HEK293 (cell line): ENCODE data around the gene PRKCE.

Experiments
- CTCF ChIA-PET: fragments of 350-600 bp; formaldehyde crosslinking; extraction: SDS; loops from one replicate; lab custom pipeline; 2021; ENCODE audit warnings: antibody characterized with exemption; lab: Yijun Ruan, JAX
- POLR2A ChIA-PET: fragments of 300-600 bp; formaldehyde crosslinking; extraction: SDS; loops from one replicate; lab custom pipeline; 2020; ENCODE audit warnings: antibody characterized with exemption, inconsistent platforms; lab: Yijun Ruan, JAX
- H3K27ac ChIP-seq: fragments of 200-500 bp; sonication (Bioruptor generic); 2 replicates; pipeline ENCODE4 v1.5.1; 2014; ENCODE audit warnings: low read depth, low read length, control low read depth, inconsistent platforms; ENCODE audit errors: extremely low read depth
- H3K36me3 ChIP-seq, 2 experiments: fragments of 200-500 bp in 1 of 2; sonication (Bioruptor generic) in 1 of 2; 1 replicate in 1 of 2; 2 replicates in 1 of 2; pipeline ENCODE4 v1.5.1; 2014 to 2017; ENCODE audit warnings: inconsistent platforms in 2 of 2, low read length in 2 of 2; ENCODE audit not compliant: control insufficient read depth in 2 of 2, insufficient read depth in 1 of 2
- H3K4me1 ChIP-seq: fragments of 200-500 bp; sonication (Bioruptor generic); 2 replicates; pipeline ENCODE4 v1.5.1; 2014; ENCODE audit warnings: mild to moderate bottlenecking, low read length, inconsistent platforms; ENCODE audit not compliant: control insufficient read depth, insufficient read depth
- H3K4me3 ChIP-seq: 2 replicates; pipeline ENCODE4 v1.5.1; 2011; ENCODE audit warnings: low read depth, mild to moderate bottlenecking, control low read depth, low read length, moderate library complexity
- H3K9me3 ChIP-seq: fragments of 200-500 bp; sonication (Bioruptor generic); 2 replicates; pipeline ENCODE4 v1.5.1; 2014; ENCODE audit warnings: low read depth, low read length, inconsistent platforms; ENCODE audit not compliant: control insufficient read depth, insufficient read depth
- BCL11B ChIP-seq: fragments of 450-650 bp; formaldehyde crosslinking; IDR thresholded peaks from 2 replicates; pipeline ENCODE4 v1.5.1; 2016; ENCODE audit warnings: low read depth, missing biosample characterization, missing genetic modification characterization
- GLIS1 ChIP-seq: fragments of 450-650 bp; formaldehyde crosslinking; IDR thresholded peaks from 2 replicates; pipeline ENCODE4 v1.5.1; 2016; ENCODE audit warnings: missing biosample characterization, missing genetic modification characterization
- GLIS2 ChIP-seq: fragments of 450-650 bp; formaldehyde crosslinking; IDR thresholded peaks from 2 replicates; pipeline ENCODE4 v1.5.1; 2016; ENCODE audit warnings: missing biosample characterization, missing genetic modification characterization
- HOXC10 ChIP-seq: sonication (generic); formaldehyde crosslinking; IDR thresholded peaks from 2 replicates; pipeline ENCODE4 v1.8.1; 2023; ENCODE audit warnings: mild to moderate bottlenecking, missing genetic modification reagents
- KLF7 ChIP-seq: fragments of 450-650 bp; formaldehyde crosslinking; IDR thresholded peaks from 2 replicates; pipeline ENCODE4 v1.5.1; 2016; ENCODE audit warnings: missing biosample characterization, missing genetic modification characterization, borderline replicate concordance
- KLF8 ChIP-seq: fragments of 450-650 bp; formaldehyde crosslinking; IDR thresholded peaks from 2 replicates; pipeline ENCODE4 v1.5.1; 2016; ENCODE audit warnings: missing biosample characterization, missing genetic modification characterization
- OVOL3 ChIP-seq: fragments of 450-650 bp; formaldehyde crosslinking; IDR thresholded peaks from 2 replicates; pipeline ENCODE4 v1.5.1; 2016; ENCODE audit warnings: missing biosample characterization, missing genetic modification characterization
- PRDM1 ChIP-seq: fragments of 450-650 bp; formaldehyde crosslinking; IDR thresholded peaks from 2 replicates; pipeline ENCODE4; 2016; ENCODE audit warnings: missing biosample characterization, missing genetic modification characterization
- SCRT1 ChIP-seq: fragments of 450-650 bp; formaldehyde crosslinking; IDR thresholded peaks from 2 replicates; pipeline ENCODE4 v1.5.1; 2016; ENCODE audit warnings: missing biosample characterization, missing genetic modification characterization, borderline replicate concordance
- TCF7L2 ChIP-seq: IDR thresholded peaks from 2 replicates; pipeline ENCODE4 v1.6.1; 2011; ENCODE audit warnings: low read depth, mild to moderate bottlenecking, inconsistent platforms, low read length, moderate library complexity, borderline replicate concordance
- TSHZ1 ChIP-seq: fragments of 450-650 bp; formaldehyde crosslinking; IDR thresholded peaks from 2 replicates; pipeline ENCODE4 v1.5.1; 2016; ENCODE audit warnings: missing biosample characterization, missing genetic modification characterization, borderline replicate concordance
- ZBTB17 ChIP-seq: fragments of 450-650 bp; formaldehyde crosslinking; IDR thresholded peaks from 2 replicates; pipeline ENCODE4 v1.5.1; 2016; ENCODE audit warnings: missing biosample characterization, missing genetic modification characterization
- ZBTB48 ChIP-seq: fragments of 450-650 bp; formaldehyde crosslinking; IDR thresholded peaks from 2 replicates; pipeline ENCODE4 v1.5.1; 2016; ENCODE audit warnings: missing biosample characterization, missing genetic modification characterization
- ZBTB7A ChIP-seq: fragments of 450-650 bp; formaldehyde crosslinking; IDR thresholded peaks from 2 replicates; pipeline ENCODE4 v1.5.1; 2016; ENCODE audit warnings: low read depth, missing biosample characterization, missing genetic modification characterization
- ZNF112 ChIP-seq: fragments of 450-650 bp; formaldehyde crosslinking; IDR thresholded peaks from 2 replicates; pipeline ENCODE4 v1.5.0; 2017; ENCODE audit warnings: missing biosample characterization, missing genetic modification characterization
- ZNF169 ChIP-seq: fragments of 450-650 bp; formaldehyde crosslinking; IDR thresholded peaks from 2 replicates; pipeline ENCODE4 v1.5.1; 2016; ENCODE audit warnings: missing biosample characterization, missing genetic modification characterization
- ZNF174 ChIP-seq: fragments of 450-650 bp; formaldehyde crosslinking; IDR thresholded peaks from 2 replicates; pipeline ENCODE4 v1.5.0; 2017; ENCODE audit warnings: missing biosample characterization, mild to moderate bottlenecking, missing genetic modification characterization
- ZNF223 ChIP-seq: fragments of 450-650 bp; formaldehyde crosslinking; IDR thresholded peaks from 2 replicates; pipeline ENCODE4 v1.5.1; 2016; ENCODE audit warnings: missing biosample characterization, missing genetic modification characterization
- ZNF239 ChIP-seq: fragments of 450-650 bp; formaldehyde crosslinking; IDR thresholded peaks from 2 replicates; pipeline ENCODE4 v1.5.1; 2016; ENCODE audit warnings: missing biosample characterization, missing genetic modification characterization
- ZNF24 ChIP-seq: fragments of 450-650 bp; formaldehyde crosslinking; IDR thresholded peaks from 2 replicates; pipeline ENCODE4 v1.5.1; 2016; ENCODE audit warnings: missing biosample characterization, missing genetic modification characterization
- ZNF354C ChIP-seq: fragments of 450-650 bp; formaldehyde crosslinking; IDR thresholded peaks from 2 replicates; pipeline ENCODE4 v1.5.1; 2016; ENCODE audit warnings: missing biosample characterization, missing genetic modification characterization, low read depth, borderline replicate concordance
- ZNF596 ChIP-seq: fragments of 450-650 bp; IDR thresholded peaks from 2 replicates; pipeline ENCODE4 v1.5.0; 2018; ENCODE audit warnings: missing biosample characterization, mild to moderate bottlenecking, missing genetic modification characterization, moderate library complexity
- ZNF623 ChIP-seq: fragments of 450-650 bp; formaldehyde crosslinking; IDR thresholded peaks from 2 replicates; pipeline ENCODE4 v1.5.1; 2016; ENCODE audit warnings: missing biosample characterization, missing genetic modification characterization
- ZNF626 ChIP-seq: fragments of 450-650 bp; sonication (Bioruptor Pico); formaldehyde crosslinking; IDR thresholded peaks from 2 replicates; pipeline ENCODE4 v1.5.1; 2018; ENCODE audit warnings: missing biosample characterization, missing genetic modification characterization, inconsistent platforms
- ZNF654 ChIP-seq: fragments of 450-650 bp; formaldehyde crosslinking; IDR thresholded peaks from 2 replicates; pipeline ENCODE4 v1.5.1; 2016; ENCODE audit warnings: low read depth, missing biosample characterization, missing genetic modification characterization
- ZNF747 ChIP-seq: fragments of 450-650 bp; formaldehyde crosslinking; IDR thresholded peaks from 2 replicates; pipeline ENCODE4 v1.5.1; 2016; ENCODE audit warnings: missing biosample characterization, missing genetic modification characterization
- ZNF776 ChIP-seq: fragments of 450-650 bp; formaldehyde crosslinking; IDR thresholded peaks from 2 replicates; pipeline ENCODE4 v1.5.0; 2017; ENCODE audit warnings: missing biosample characterization, missing genetic modification characterization, borderline replicate concordance
- ZNF830 ChIP-seq: fragments of 450-650 bp; IDR thresholded peaks from 2 replicates; pipeline ENCODE4 v1.5.0; 2018; ENCODE audit warnings: missing biosample characterization, missing genetic modification characterization, low read depth, mild to moderate bottlenecking, moderate library complexity
- TF ChIP-seq, protein P1 (sequence below): fragments of 450-650 bp; formaldehyde crosslinking; IDR thresholded peaks from 2 replicates; pipeline ENCODE4 v1.5.1; 2016; ENCODE audit warnings: missing biosample characterization, missing genetic modification characterization
- TF ChIP-seq, protein P2 (sequence below): fragments of 450-650 bp; formaldehyde crosslinking; IDR thresholded peaks from 2 replicates; pipeline ENCODE4; 2016; ENCODE audit warnings: missing biosample characterization, missing genetic modification characterization

Gene PRKCE

GRCh38 chr2:46136481-46136880 is 485.0 kb downstream of the PRKCE start:
- CTCF ChIA-PET = interaction anchor here (0.6 kb wide), 1 partner anchor 440 kb away, joined by 3 read pairs; no protein-coding TSS in a partner anchor
- TF ChIP-seq, protein P1, sequence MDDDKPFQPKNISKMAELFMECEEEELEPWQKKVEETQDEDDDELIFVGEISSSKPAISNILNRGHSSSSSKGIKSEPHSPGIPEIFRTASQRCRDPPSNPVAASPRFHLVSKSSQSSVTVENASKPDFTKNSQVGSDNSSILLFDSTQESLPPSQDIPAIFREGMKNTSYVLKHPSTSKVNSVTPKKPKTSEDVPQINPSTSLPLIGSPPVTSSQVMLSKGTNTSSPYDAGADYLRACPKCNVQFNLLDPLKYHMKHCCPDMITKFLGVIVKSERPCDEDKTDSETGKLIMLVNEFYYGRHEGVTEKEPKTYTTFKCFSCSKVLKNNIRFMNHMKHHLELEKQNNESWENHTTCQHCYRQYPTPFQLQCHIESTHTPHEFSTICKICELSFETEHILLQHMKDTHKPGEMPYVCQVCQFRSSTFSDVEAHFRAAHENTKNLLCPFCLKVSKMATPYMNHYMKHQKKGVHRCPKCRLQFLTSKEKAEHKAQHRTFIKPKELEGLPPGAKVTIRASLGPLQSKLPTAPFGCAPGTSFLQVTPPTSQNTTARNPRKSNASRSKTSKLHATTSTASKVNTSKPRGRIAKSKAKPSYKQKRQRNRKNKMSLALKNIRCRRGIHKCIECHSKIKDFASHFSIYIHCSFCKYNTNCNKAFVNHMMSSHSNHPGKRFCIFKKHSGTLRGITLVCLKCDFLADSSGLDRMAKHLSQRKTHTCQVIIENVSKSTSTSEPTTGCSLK (tag by site-specific recombination) = no peak
- TF ChIP-seq OVOL3 (tag by site-specific recombination) = no peak
- no peak for TF ChIP-seq GLIS1 (tag by site-specific recombination)
- TF ChIP-seq KLF7 (tag by site-specific recombination) = no peak
- no peak for TF ChIP-seq ZNF174 (tag by site-specific recombination)
- no peak for TF ChIP-seq ZNF223 (tag by site-specific recombination)
- TF ChIP-seq ZNF623 (tag by site-specific recombination) = no peak
- no peak for TF ChIP-seq ZBTB17 (tag by site-specific recombination)
- no peak for TF ChIP-seq ZNF830
- TF ChIP-seq SCRT1 (tag by site-specific recombination) = no peak
- TF ChIP-seq ZNF596 (tag by site-specific recombination) = no peak
- TF ChIP-seq, protein P2, sequence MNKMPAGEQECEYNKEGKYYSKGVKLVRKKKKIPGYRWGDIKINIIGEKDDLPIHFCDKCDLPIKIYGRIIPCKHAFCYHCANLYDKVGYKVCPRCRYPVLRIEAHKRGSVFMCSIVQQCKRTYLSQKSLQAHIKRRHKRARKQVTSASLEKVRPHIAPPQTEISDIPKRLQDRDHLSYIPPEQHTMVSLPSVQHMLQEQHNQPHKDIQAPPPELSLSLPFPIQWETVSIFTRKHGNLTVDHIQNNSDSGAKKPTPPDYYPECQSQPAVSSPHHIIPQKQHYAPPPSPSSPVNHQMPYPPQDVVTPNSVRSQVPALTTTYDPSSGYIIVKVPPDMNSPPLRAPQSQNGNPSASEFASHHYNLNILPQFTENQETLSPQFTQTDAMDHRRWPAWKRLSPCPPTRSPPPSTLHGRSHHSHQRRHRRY (tag by site-specific recombination) = no peak
- no peak for TF ChIP-seq ZNF654
- TF ChIP-seq ZBTB7A (tag by site-specific recombination) = no peak
- no peak for TF ChIP-seq GLIS2
- no peak for TF ChIP-seq ZNF626 (tag by site-specific recombination)
- TF ChIP-seq BCL11B (tag by site-specific recombination) = no peak
- TF ChIP-seq PRDM1 (tag by site-specific recombination) = no peak
- no peak for TF ChIP-seq ZNF169 (tag by site-specific recombination)
- no peak for TF ChIP-seq HOXC10 (CRISPR knock-in tag)
- TF ChIP-seq, all 188 proteins: peak for 0

GRCh38 chr2:46136953-46137352 is 485.5 kb downstream of the PRKCE start:
- TF ChIP-seq ZNF239 = no peak
- TF ChIP-seq, protein P2 (tag by site-specific recombination) = no peak
- TF ChIP-seq KLF8 (tag by site-specific recombination) = no peak
- no peak for TF ChIP-seq ZNF747 (tag by site-specific recombination)
- no peak for TF ChIP-seq ZNF354C
- no peak for TF ChIP-seq ZNF24
- no peak for TF ChIP-seq TSHZ1 (tag by site-specific recombination)
- TF ChIP-seq ZNF112 (tag by site-specific recombination) = no peak
- TF ChIP-seq ZNF776 (tag by site-specific recombination) = no peak
- no peak for TF ChIP-seq BCL11B (tag by site-specific recombination)
- TF ChIP-seq ZBTB48 (tag by site-specific recombination) = no peak
- no peak for TF ChIP-seq ZBTB17 (tag by site-specific recombination)
- no peak for TF ChIP-seq TCF7L2
- no peak for TF ChIP-seq HOXC10 (CRISPR knock-in tag)
- Histone ChIP-seq H3K4me1 (no peaks in the 10 kb centered on the region), H3K9me3 (no peaks in the 10 kb centered on the region), H3K27ac (no peak overlapping the region), H3K36me3 (no peaks in the 10 kb centered on the region), H3K4me3 (no peak overlapping the region)
- POLR2A ChIA-PET = no interaction called here
- CTCF ChIA-PET = interaction anchor here (0.6 kb wide), 1 partner anchor 439 kb away, joined by 3 read pairs; no protein-coding TSS in a partner anchor

More at GRCh38 chr2:46136481-46136880, 485.0 kb downstream of the PRKCE start:
- Histone ChIP-seq H3K9me3 (no peaks in the 10 kb centered on the region), H3K4me1 (no peaks in the 10 kb centered on the region), H3K27ac (no peak overlapping the region), H3K4me3 (no peak overlapping the region), H3K36me3 (no peaks in the 10 kb centered on the region)
- POLR2A ChIA-PET = no interaction called here
